HepG2 (cell line): Measurements from ENCODE around the gene ADIPOR2. TPM values are rescaled to one million over a fixed set of nuclear protein-coding genes. Genes with fewer than 3 reads are reported as not detected.

Experiments used
- ARID3A ChIP-seq: IDR thresholded peaks from 2 replicates; pipeline ENCODE4 v1.6.1; 2012; ENCODE audit warnings: low read depth, low read length, improper control_type of control experiment
- ATF1 ChIP-seq: IDR thresholded peaks from 2 replicates; pipeline ENCODE4 v1.6.1; 2016; ENCODE audit warnings: mild to moderate bottlenecking, control low read depth
- E2F5 ChIP-seq: sonication (generic); formaldehyde crosslinking; conservative IDR thresholded peaks from 2 replicates; pipeline ENCODE4 v1.4.0; 2020; ENCODE audit warnings: missing genetic modification reagents
- EHMT2 ChIP-seq: fragments of 200-600 bp; sonication (generic); IDR thresholded peaks from 2 replicates; pipeline ENCODE4 v1.7.0; 2017; ENCODE audit warnings: antibody characterized with exemption, low read depth, low read length, borderline replicate concordance
- ELF3 ChIP-seq: IDR thresholded peaks from 2 replicates; pipeline ENCODE4 v1.6.1; 2016; ENCODE audit warnings: missing genetic modification reagents, missing compliant biosample characterization
- KDM4B ChIP-seq: sonication (generic); formaldehyde crosslinking; IDR thresholded peaks from 2 replicates; pipeline ENCODE4 v1.4.0; 2020; ENCODE audit warnings: missing genetic modification reagents
- KLF16 ChIP-seq, 2 experiments: sonication (generic) in 1 of 2; formaldehyde crosslinking in 1 of 2; IDR thresholded peaks; 2 replicates each; pipeline versions ENCODE4 v1.6.1 to v1.8.0; 2016 to 2023; ENCODE audit warnings: missing genetic modification reagents in 2 of 2, missing compliant biosample characterization in 1 of 2
- MAFG ChIP-seq: sonication (generic); formaldehyde crosslinking; IDR thresholded peaks from 2 replicates; pipeline ENCODE4 v1.5.1; 2020; ENCODE audit warnings: mild to moderate bottlenecking, missing genetic modification reagents
- MATR3 ChIP-seq: sonication (generic); formaldehyde crosslinking; IDR thresholded peaks from 2 replicates; pipeline ENCODE4 v1.4.0; 2020; ENCODE audit warnings: missing genetic modification reagents
- MEIS1 ChIP-seq: sonication (generic); formaldehyde crosslinking; IDR thresholded peaks from 2 replicates; pipeline ENCODE4 v1.9.0; 2021; ENCODE audit warnings: mild to moderate bottlenecking, missing genetic modification reagents, moderate library complexity, borderline replicate concordance
- NFIB ChIP-seq: sonication (generic); formaldehyde crosslinking; IDR thresholded peaks from 2 replicates; pipeline ENCODE4 v1.9.0; 2021; ENCODE audit warnings: missing genetic modification reagents, mild to moderate bottlenecking, borderline replicate concordance
- PRPF4 ChIP-seq: fragments of 200-400 bp; formaldehyde crosslinking; IDR thresholded peaks from 2 replicates; pipeline ENCODE4 v1.6.1; 2016; ENCODE audit warnings: low read length, low read depth; ENCODE audit not compliant: poor library complexity, severe bottlenecking
- RFX1 ChIP-seq: fragments of 450-650 bp; IDR thresholded peaks from 2 replicates; pipeline ENCODE4 v1.6.1; 2017
- THYN1 ChIP-seq: sonication (generic); formaldehyde crosslinking; IDR thresholded peaks from 2 replicates; pipeline ENCODE4 v1.8.1; 2023; ENCODE audit warnings: low read depth, mild to moderate bottlenecking, moderate library complexity, missing genetic modification reagents, borderline replicate concordance
- ZKSCAN5 ChIP-seq: sonication (generic); formaldehyde crosslinking; IDR thresholded peaks from 2 replicates; pipeline ENCODE4 v1.5.1; 2020; ENCODE audit warnings: mild to moderate bottlenecking, missing genetic modification reagents
- ZNF17 ChIP-seq: sonication (generic); formaldehyde crosslinking; IDR thresholded peaks from 2 replicates; pipeline ENCODE4 v1.5.0; 2020; ENCODE audit warnings: mild to moderate bottlenecking, missing genetic modification reagents
- ZNF224 ChIP-seq: sonication (generic); formaldehyde crosslinking; IDR thresholded peaks from 2 replicates; pipeline ENCODE4 v1.5.0; 2020; ENCODE audit warnings: mild to moderate bottlenecking, missing genetic modification reagents
- ZNF292 ChIP-seq: sonication (generic); formaldehyde crosslinking; IDR thresholded peaks from 2 replicates; pipeline ENCODE4 v1.8.1; 2022; ENCODE audit warnings: mild to moderate bottlenecking, low read depth, missing genetic modification reagents, borderline replicate concordance
- ZNF329 ChIP-seq: sonication (generic); formaldehyde crosslinking; IDR thresholded peaks from 2 replicates; pipeline ENCODE4 v1.9.0; 2021; ENCODE audit warnings: low read depth, mild to moderate bottlenecking, missing genetic modification reagents
- ZNF468 ChIP-seq: sonication (generic); formaldehyde crosslinking; IDR thresholded peaks from 2 replicates; pipeline ENCODE4 v1.8.0; 2022; ENCODE audit warnings: mild to moderate bottlenecking, moderate library complexity, missing genetic modification reagents
- ZNF552 ChIP-seq: sonication (generic); formaldehyde crosslinking; IDR thresholded peaks from 2 replicates; pipeline ENCODE4 v1.9.0; 2022; ENCODE audit warnings: missing genetic modification reagents, mild to moderate bottlenecking, borderline replicate concordance
- ZNF577 ChIP-seq: sonication (generic); formaldehyde crosslinking; IDR thresholded peaks from 2 replicates; pipeline ENCODE4 v1.4.0; 2020; ENCODE audit warnings: mild to moderate bottlenecking, low read depth, missing genetic modification reagents, borderline replicate concordance
- ZNF709 ChIP-seq: sonication (generic); formaldehyde crosslinking; IDR thresholded peaks from 2 replicates; pipeline ENCODE4 v1.5.0; 2020; ENCODE audit warnings: mild to moderate bottlenecking, missing genetic modification reagents
- ZNF766 ChIP-seq: sonication (generic); formaldehyde crosslinking; IDR thresholded peaks from 2 replicates; pipeline ENCODE4 v1.5.0; 2020; ENCODE audit warnings: missing genetic modification reagents, borderline replicate concordance
- ZNF775 ChIP-seq: sonication (generic); formaldehyde crosslinking; IDR thresholded peaks from 2 replicates; pipeline ENCODE4 v1.4.0; 2020; ENCODE audit warnings: missing genetic modification reagents, mild to moderate bottlenecking, moderate library complexity, borderline replicate concordance
- ZSCAN12 ChIP-seq: sonication (generic); formaldehyde crosslinking; IDR thresholded peaks from 2 replicates; pipeline ENCODE4 v1.9.0; 2021; ENCODE audit warnings: mild to moderate bottlenecking, missing genetic modification reagents
- polyA plus RNA-seq, 8 experiments: library from polyadenylated mRNA; depleted of rRNA in 3 of 8; stranded (reverse) in 7 of 8; unstranded in 1 of 8; fragments of >200 nt; fragmentation: Illumina TruSeq in 4 of 8; extraction: Trizol in 4 of 8; gene quantifications; 2 replicates each; pipeline versions ENCODE4 v1.2.1 to v1.2.3, GENCODE V29; 2011 to 2016; ENCODE audit warnings: low read depth in 4 of 8, missing spikeins in 1 of 8, mixed read lengths in 1 of 8; ENCODE audit not compliant: insufficient read depth in 1 of 8
- total RNA-seq, 5 experiments: library from RNA; depleted of rRNA; stranded (reverse); fragments of >200 nt; fragmentation: Illumina TruSeq; extraction: Trizol; gene quantifications; 2 replicates each; pipeline ENCODE4 v1.2.3, GENCODE V29; 2016; ENCODE audit warnings: low read depth in 1 of 5
- TF ChIP-seq, protein P1 (sequence below): sonication (generic); formaldehyde crosslinking; IDR thresholded peaks from 2 replicates; pipeline ENCODE4 v1.8.0; 2022; ENCODE audit warnings: mild to moderate bottlenecking, missing genetic modification reagents; ENCODE audit not compliant: insufficient replicate concordance
- TF ChIP-seq, protein P2 (sequence below): IDR thresholded peaks from 2 replicates; pipeline ENCODE4 v1.6.1; 2016; ENCODE audit warnings: mild to moderate bottlenecking

Gene ADIPOR2
- total and polyA plus RNA-seq, 2 of the 13 experiments (the other 11 are each of a cell fraction or from before 2014, with no cell fraction given): 35.2 to 52.2 TPM

DNA sequence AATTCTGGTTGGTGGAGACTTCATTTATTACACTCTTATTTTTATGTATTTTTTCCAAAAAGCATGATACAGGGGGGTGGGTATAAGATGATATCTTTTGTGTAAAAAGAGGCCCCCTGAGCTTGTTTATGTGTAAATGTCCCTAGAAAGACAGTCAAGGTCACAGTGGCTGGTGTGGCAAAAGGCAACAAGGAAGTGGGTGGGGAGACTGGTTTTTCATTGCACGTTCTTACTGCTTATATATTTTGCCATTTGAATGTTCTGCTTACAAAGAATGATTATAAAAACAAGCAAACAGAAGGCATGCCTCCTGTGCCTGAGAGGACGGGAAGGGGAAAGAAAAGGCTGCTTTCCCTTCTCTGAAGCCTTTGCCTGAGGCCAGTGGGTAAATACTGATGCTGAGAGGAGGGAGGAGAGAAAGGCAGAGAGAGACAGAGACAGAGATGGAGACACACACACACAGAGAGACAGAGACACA, 24.1 kb upstream of the ADIPOR2 start (continued):
- TF ChIP-seq ZNF292 (CRISPR knock-in tag) (no peak), MATR3 (CRISPR knock-in tag) (no peak), NFIB (CRISPR knock-in tag) (no peak), EHMT2 (no peak), ZNF775 (CRISPR knock-in tag) (no peak), ZNF766 (CRISPR knock-in tag) (no peak), ATF1 (CRISPR knock-in tag) (no peak), ELF3 (peak; percentile 97), KDM4B (CRISPR knock-in tag) (no peak), ZNF17 (no peak), ZNF552 (no peak), MAFG (CRISPR knock-in tag) (no peak), ZNF577 (CRISPR knock-in tag) (no peak), THYN1 (CRISPR knock-in tag) (no peak), ARID3A (no peak), ZSCAN12 (CRISPR knock-in tag) (no peak), ZNF709 (CRISPR knock-in tag) (no peak), E2F5 (CRISPR knock-in tag) (no peak), MEIS1 (CRISPR knock-in tag) (no peak), PRPF4 (no peak), KLF16 (CRISPR knock-in tag; IDR thresholded peaks at IDR 0.05) (no peak), ZNF224 (CRISPR knock-in tag) (no peak), ZKSCAN5 (CRISPR knock-in tag) (no peak), ZNF468 (CRISPR knock-in tag) (no peak), ZNF329 (CRISPR knock-in tag) (no peak), RFX1 (no peak)
- TF ChIP-seq, protein P1, sequence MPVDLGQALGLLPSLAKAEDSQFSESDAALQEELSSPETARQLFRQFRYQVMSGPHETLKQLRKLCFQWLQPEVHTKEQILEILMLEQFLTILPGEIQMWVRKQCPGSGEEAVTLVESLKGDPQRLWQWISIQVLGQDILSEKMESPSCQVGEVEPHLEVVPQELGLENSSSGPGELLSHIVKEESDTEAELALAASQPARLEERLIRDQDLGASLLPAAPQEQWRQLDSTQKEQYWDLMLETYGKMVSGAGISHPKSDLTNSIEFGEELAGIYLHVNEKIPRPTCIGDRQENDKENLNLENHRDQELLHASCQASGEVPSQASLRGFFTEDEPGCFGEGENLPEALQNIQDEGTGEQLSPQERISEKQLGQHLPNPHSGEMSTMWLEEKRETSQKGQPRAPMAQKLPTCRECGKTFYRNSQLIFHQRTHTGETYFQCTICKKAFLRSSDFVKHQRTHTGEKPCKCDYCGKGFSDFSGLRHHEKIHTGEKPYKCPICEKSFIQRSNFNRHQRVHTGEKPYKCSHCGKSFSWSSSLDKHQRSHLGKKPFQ (CRISPR knock-in tag): no peak
- TF ChIP-seq, protein P2, sequence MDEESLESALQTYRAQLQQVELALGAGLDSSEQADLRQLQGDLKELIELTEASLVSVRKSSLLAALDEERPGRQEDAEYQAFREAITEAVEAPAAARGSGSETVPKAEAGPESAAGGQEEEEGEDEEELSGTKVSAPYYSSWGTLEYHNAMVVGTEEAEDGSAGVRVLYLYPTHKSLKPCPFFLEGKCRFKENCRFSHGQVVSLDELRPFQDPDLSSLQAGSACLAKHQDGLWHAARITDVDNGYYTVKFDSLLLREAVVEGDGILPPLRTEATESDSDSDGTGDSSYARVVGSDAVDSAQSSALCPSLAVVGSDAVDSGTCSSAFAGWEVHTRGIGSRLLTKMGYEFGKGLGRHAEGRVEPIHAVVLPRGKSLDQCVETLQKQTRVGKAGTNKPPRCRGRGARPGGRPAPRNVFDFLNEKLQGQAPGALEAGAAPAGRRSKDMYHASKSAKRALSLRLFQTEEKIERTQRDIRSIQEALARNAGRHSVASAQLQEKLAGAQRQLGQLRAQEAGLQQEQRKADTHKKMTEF: no peak
